Adrenal gland (tissue), 5 donors: ENCODE data around the gene HCFC1.

Source experiments
- POLR2A ChIP-seq, 2 donors: fragments of 450-650 bp; IDR thresholded peaks; one replicate each; pipeline ENCODE4 v1.6.1; 2017; ENCODE audit warnings: antibody characterized with exemption in 2 of 2, mild to moderate bottlenecking in 2 of 2, moderate library complexity in 1 of 2
- TF ChIP-seq, protein P1 (sequence below), 6 experiments: fragments of 450-650 bp in 4 of 6; fragments of 200-600 bp in 2 of 6; sonication (generic) in 1 of 6; IDR thresholded peaks; 1 replicate in 5 of 6; 2 replicates in 1 of 6; pipeline versions ENCODE4 v1.5.1 to v1.8.0; 2016 to 2021; ENCODE audit warnings: antibody characterized with exemption in 6 of 6, mild to moderate bottlenecking in 2 of 6, moderate library complexity in 1 of 6
- donor health status: DM: no; HTN: no; CAD: no.

- TF ChIP-seq, protein P1, sequence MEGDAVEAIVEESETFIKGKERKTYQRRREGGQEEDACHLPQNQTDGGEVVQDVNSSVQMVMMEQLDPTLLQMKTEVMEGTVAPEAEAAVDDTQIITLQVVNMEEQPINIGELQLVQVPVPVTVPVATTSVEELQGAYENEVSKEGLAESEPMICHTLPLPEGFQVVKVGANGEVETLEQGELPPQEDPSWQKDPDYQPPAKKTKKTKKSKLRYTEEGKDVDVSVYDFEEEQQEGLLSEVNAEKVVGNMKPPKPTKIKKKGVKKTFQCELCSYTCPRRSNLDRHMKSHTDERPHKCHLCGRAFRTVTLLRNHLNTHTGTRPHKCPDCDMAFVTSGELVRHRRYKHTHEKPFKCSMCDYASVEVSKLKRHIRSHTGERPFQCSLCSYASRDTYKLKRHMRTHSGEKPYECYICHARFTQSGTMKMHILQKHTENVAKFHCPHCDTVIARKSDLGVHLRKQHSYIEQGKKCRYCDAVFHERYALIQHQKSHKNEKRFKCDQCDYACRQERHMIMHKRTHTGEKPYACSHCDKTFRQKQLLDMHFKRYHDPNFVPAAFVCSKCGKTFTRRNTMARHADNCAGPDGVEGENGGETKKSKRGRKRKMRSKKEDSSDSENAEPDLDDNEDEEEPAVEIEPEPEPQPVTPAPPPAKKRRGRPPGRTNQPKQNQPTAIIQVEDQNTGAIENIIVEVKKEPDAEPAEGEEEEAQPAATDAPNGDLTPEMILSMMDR (IDR thresholded peaks at IDR 0.05), result no peak
- TF ChIP-seq POLR2A (IDR thresholded peaks at IDR 0.05), result no peak
These were observed 9.6 kb upstream of the HCFC1 start for GRCh38 chrX:153981231-153981630.
